HepG2 (cell line): Measurements from ENCODE around the gene PFN1. TPM values are rescaled to one million over a fixed set of nuclear protein-coding genes. Genes with fewer than 3 reads are reported as not detected.
A peak's percentile ranks its signal among the peaks of the same experiment; 100 is the strongest.

ENCODE experiments used
- ARID2 ChIP-seq: sonication (generic); formaldehyde crosslinking; IDR thresholded peaks from 2 replicates; pipeline ENCODE4 v1.8.1; 2022; ENCODE audit warnings: mild to moderate bottlenecking, missing genetic modification reagents, borderline replicate concordance
- BRCA1 ChIP-seq: sonication (generic); formaldehyde crosslinking; IDR thresholded peaks from 2 replicates; pipeline ENCODE4 v1.4.0; 2020; ENCODE audit warnings: missing genetic modification reagents
- CCDC6 ChIP-seq: sonication (generic); formaldehyde crosslinking; IDR thresholded peaks from 2 replicates; pipeline ENCODE4 v1.8.1; 2022; ENCODE audit warnings: mild to moderate bottlenecking, missing genetic modification reagents, moderate library complexity
- DNMT3B ChIP-seq: conservative IDR thresholded peaks from 2 replicates; pipeline ENCODE4 v1.6.1; 2016; ENCODE audit warnings: missing biosample characterization, control low read depth
- EEA1 ChIP-seq: sonication (generic); formaldehyde crosslinking; IDR thresholded peaks from 2 replicates; pipeline ENCODE4 v1.5.1; 2020; ENCODE audit warnings: mild to moderate bottlenecking, missing genetic modification reagents, borderline replicate concordance
- ELF3 ChIP-seq: IDR thresholded peaks from 2 replicates; pipeline ENCODE4 v1.6.1; 2016; ENCODE audit warnings: missing genetic modification reagents, missing compliant biosample characterization
- GPBP1L1 ChIP-seq: sonication (generic); formaldehyde crosslinking; IDR thresholded peaks from 2 replicates; pipeline ENCODE4 v1.5.0; 2020; ENCODE audit warnings: mild to moderate bottlenecking, missing genetic modification reagents
- HDAC2 ChIP-seq: sonication (generic); formaldehyde crosslinking; IDR thresholded peaks from 2 replicates; pipeline ENCODE4 v1.4.0; 2020; ENCODE audit warnings: missing genetic modification reagents
- NPAS2 ChIP-seq: sonication (generic); formaldehyde crosslinking; IDR thresholded peaks from 2 replicates; pipeline ENCODE4 v1.8.0; 2022; ENCODE audit warnings: mild to moderate bottlenecking, missing genetic modification reagents, borderline replicate concordance
- PCBP2 ChIP-seq: fragments of 200-400 bp; formaldehyde crosslinking; optimal IDR thresholded peaks from 2 replicates; pipeline ENCODE3; 2018; ENCODE audit warnings: low read length, low read depth; ENCODE audit not compliant: poor library complexity, severe bottlenecking
- SETDB1 ChIP-seq: sonication (generic); formaldehyde crosslinking; IDR thresholded peaks from 2 replicates; pipeline ENCODE4 v1.5.1; 2020; ENCODE audit warnings: missing genetic modification reagents, mild to moderate bottlenecking, borderline replicate concordance
- SRSF1 ChIP-seq: fragments of 200-400 bp; formaldehyde crosslinking; optimal IDR thresholded peaks from 2 replicates; pipeline ENCODE3; 2017; ENCODE audit warnings: mild to moderate bottlenecking, low read depth, low read length, moderate library complexity
- TRAFD1 ChIP-seq: sonication (generic); formaldehyde crosslinking; IDR thresholded peaks from 2 replicates; pipeline ENCODE4 v1.5.1; 2020; ENCODE audit warnings: missing genetic modification reagents, mild to moderate bottlenecking, borderline replicate concordance
- ZNF264 ChIP-seq: sonication (generic); formaldehyde crosslinking; IDR thresholded peaks from 2 replicates; pipeline ENCODE4 v1.4.0; 2020; ENCODE audit warnings: missing genetic modification reagents
- ZNF432 ChIP-seq: sonication (generic); formaldehyde crosslinking; IDR thresholded peaks from 2 replicates; pipeline ENCODE4 v1.5.0; 2020; ENCODE audit warnings: missing genetic modification reagents, mild to moderate bottlenecking, borderline replicate concordance
- ZNF468 ChIP-seq: sonication (generic); formaldehyde crosslinking; IDR thresholded peaks from 2 replicates; pipeline ENCODE4 v1.8.0; 2022; ENCODE audit warnings: mild to moderate bottlenecking, moderate library complexity, missing genetic modification reagents
- ZNF766 ChIP-seq: sonication (generic); formaldehyde crosslinking; IDR thresholded peaks from 2 replicates; pipeline ENCODE4 v1.5.0; 2020; ENCODE audit warnings: missing genetic modification reagents, borderline replicate concordance
- ZNF777 ChIP-seq: sonication (generic); formaldehyde crosslinking; IDR thresholded peaks from 2 replicates; pipeline ENCODE4 v1.4.0; 2020; ENCODE audit warnings: missing genetic modification reagents
- ZSCAN9 ChIP-seq: IDR thresholded peaks from 2 replicates; pipeline ENCODE4 v1.6.1; 2016; ENCODE audit warnings: borderline replicate concordance
- polyA plus RNA-seq, 8 experiments: library from polyadenylated mRNA; depleted of rRNA in 3 of 8; stranded (reverse) in 7 of 8; unstranded in 1 of 8; fragments of >200 nt; fragmentation: Illumina TruSeq in 4 of 8; extraction: Trizol in 4 of 8; gene quantifications; 2 replicates each; pipeline versions ENCODE4 v1.2.1 to v1.2.3, GENCODE V29; 2011 to 2016; ENCODE audit warnings: low read depth in 4 of 8, missing spikeins in 1 of 8, mixed read lengths in 1 of 8; ENCODE audit not compliant: insufficient read depth in 1 of 8
- total RNA-seq, 5 experiments: library from RNA; depleted of rRNA; stranded (reverse); fragments of >200 nt; fragmentation: Illumina TruSeq; extraction: Trizol; gene quantifications; 2 replicates each; pipeline ENCODE4 v1.2.3, GENCODE V29; 2016; ENCODE audit warnings: low read depth in 1 of 5
- TF ChIP-seq, protein P1 (sequence below): sonication (generic); formaldehyde crosslinking; IDR thresholded peaks from 2 replicates; pipeline ENCODE4 v1.5.1; 2020; ENCODE audit warnings: mild to moderate bottlenecking, missing genetic modification reagents, moderate library complexity
- TF ChIP-seq, protein P2 (sequence below): sonication (generic); formaldehyde crosslinking; IDR thresholded peaks from 2 replicates; pipeline ENCODE4 v1.5.1; 2020; ENCODE audit warnings: missing genetic modification reagents, mild to moderate bottlenecking, borderline replicate concordance

The PFN1 gene
- total and polyA plus RNA-seq, 2 of the 13 experiments (the other 11 are each of a cell fraction or from before 2014, with no cell fraction given), result 494 to 613 TPM

DNA sequence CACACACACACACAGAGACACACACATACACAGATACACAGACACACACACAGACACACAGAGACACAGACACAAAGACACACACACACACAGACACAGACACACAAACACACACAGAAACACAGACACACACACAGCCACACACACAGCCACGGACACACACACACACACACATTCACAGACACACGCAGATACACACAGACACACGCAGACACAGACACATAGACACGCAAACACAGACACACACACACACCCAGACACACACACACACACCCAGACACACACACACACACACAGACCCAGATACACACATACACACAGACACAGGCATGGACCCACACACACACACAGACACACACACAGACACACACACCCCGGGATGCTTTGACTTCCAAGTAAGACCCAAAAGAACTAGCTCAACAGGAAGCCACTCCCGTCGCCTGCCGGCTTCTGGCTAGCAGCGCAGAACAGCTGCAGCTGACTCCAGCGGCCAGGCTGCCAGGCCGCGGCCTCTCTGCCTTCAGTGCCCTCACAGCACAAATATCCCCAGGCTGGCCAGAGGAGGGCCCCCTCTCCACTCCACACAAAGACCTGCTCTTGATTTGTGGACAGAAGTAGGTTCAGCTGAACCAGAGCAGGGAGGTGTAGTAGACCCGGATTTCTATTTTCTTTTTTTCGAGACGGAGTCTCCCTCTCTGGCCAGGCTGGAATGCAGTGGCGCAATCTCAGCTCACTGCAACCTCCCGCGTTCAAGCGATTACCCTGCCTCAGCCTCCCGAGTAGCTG is 39.4 kb downstream of the PFN1 start (continued):
- TF ChIP-seq, protein P1, sequence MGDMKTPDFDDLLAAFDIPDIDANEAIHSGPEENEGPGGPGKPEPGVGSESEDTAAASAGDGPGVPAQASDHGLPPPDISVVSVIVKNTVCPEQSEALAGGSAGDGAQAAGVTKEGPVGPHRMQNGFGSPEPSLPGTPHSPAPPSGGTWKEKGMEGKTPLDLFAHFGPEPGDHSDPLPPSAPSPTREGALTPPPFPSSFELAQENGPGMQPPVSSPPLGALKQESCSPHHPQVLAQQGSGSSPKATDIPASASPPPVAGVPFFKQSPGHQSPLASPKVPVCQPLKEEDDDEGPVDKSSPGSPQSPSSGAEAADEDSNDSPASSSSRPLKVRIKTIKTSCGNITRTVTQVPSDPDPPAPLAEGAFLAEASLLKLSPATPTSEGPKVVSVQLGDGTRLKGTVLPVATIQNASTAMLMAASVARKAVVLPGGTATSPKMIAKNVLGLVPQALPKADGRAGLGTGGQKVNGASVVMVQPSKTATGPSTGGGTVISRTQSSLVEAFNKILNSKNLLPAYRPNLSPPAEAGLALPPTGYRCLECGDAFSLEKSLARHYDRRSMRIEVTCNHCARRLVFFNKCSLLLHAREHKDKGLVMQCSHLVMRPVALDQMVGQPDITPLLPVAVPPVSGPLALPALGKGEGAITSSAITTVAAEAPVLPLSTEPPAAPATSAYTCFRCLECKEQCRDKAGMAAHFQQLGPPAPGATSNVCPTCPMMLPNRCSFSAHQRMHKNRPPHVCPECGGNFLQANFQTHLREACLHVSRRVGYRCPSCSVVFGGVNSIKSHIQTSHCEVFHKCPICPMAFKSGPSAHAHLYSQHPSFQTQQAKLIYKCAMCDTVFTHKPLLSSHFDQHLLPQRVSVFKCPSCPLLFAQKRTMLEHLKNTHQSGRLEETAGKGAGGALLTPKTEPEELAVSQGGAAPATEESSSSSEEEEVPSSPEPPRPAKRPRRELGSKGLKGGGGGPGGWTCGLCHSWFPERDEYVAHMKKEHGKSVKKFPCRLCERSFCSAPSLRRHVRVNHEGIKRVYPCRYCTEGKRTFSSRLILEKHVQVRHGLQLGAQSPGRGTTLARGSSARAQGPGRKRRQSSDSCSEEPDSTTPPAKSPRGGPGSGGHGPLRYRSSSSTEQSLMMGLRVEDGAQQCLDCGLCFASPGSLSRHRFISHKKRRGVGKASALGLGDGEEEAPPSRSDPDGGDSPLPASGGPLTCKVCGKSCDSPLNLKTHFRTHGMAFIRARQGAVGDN (CRISPR knock-in tag), result peak; percentile 49
- TF ChIP-seq TRAFD1 (CRISPR knock-in tag) (0 out of 2 replicates have a peak, but pooled peaks have one; percentile 38), BRCA1 (no peak), GPBP1L1 (CRISPR knock-in tag) (no peak), PCBP2 (no peak), HDAC2 (CRISPR knock-in tag) (0 out of 2 replicates have a peak, but pooled peaks have one; percentile 23), ZSCAN9 (CRISPR knock-in tag) (no peak), CCDC6 (CRISPR knock-in tag) (0 out of 2 replicates have a peak, but pooled peaks have one; percentile 39), ZNF264 (CRISPR knock-in tag) (peak; percentile 26; the same call in 1 of the 2 replicates), SRSF1 (no peak), ZNF766 (CRISPR knock-in tag) (0 out of 2 replicates have a peak, but pooled peaks have one; percentile 28), ZNF468 (CRISPR knock-in tag) (no peak), ELF3 (CRISPR knock-in tag) (peak; percentile 39; the same call in 1 of the 2 replicates), NPAS2 (CRISPR knock-in tag) (no peak), SETDB1 (CRISPR knock-in tag) (no peak), ZNF777 (CRISPR knock-in tag) (no peak), ARID2 (CRISPR knock-in tag) (no peak), EEA1 (CRISPR knock-in tag) (0 out of 2 replicates have a peak, but pooled peaks have one; percentile 34), ZNF432 (no peak), DNMT3B (CRISPR knock-in tag) (no peak; the same call in 1 of the 2 replicates)
- TF ChIP-seq, protein P2, sequence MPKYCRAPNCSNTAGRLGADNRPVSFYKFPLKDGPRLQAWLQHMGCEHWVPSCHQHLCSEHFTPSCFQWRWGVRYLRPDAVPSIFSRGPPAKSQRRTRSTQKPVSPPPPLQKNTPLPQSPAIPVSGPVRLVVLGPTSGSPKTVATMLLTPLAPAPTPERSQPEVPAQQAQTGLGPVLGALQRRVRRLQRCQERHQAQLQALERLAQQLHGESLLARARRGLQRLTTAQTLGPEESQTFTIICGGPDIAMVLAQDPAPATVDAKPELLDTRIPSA, result 0 out of 2 replicates have a peak, but pooled peaks have one; percentile 74
